DMS79 treated with DMSO at 0.1 percent for 48 hours (cell line): Measurements from ENCODE around the gene OTUD5.
"Not testable (repeated sequence)": the region's sequence is repeated elsewhere in the genome, so short reads cannot be mapped to it uniquely, and the experiment has no call there.

ENCODE experiments used
- DNase-seq: peaks from one replicate; lab custom pipeline; 2025; lab: John Stamatoyannopoulos, UW

Gene OTUD5, protein sequence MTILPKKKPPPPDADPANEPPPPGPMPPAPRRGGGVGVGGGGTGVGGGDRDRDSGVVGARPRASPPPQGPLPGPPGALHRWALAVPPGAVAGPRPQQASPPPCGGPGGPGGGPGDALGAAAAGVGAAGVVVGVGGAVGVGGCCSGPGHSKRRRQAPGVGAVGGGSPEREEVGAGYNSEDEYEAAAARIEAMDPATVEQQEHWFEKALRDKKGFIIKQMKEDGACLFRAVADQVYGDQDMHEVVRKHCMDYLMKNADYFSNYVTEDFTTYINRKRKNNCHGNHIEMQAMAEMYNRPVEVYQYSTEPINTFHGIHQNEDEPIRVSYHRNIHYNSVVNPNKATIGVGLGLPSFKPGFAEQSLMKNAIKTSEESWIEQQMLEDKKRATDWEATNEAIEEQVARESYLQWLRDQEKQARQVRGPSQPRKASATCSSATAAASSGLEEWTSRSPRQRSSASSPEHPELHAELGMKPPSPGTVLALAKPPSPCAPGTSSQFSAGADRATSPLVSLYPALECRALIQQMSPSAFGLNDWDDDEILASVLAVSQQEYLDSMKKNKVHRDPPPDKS

DNA sequence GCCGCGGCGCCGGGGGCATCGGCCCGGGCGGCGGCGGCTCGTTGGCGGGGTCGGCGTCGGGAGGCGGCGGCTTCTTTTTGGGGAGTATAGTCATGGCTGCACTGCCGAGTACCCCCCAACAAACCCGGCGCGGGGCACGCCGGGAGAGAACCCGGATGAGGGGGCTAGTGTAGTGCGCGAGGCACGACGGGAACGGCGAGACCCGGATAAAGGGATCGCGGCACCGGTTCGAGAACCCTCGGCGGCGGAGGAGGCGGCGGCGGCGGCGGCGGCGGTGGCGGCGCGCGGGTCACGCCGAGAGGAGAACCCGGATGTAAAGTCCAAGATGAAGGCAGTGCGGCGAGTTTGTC, at the start of gene OTUD5:
TSS of gene OTUD5 (minus strand) at position 131 of the 350 bp plus-strand sequence. CDS start at position 94, 37 bp downstream.
- peak; percentile 36 for DNase-seq

DNA sequence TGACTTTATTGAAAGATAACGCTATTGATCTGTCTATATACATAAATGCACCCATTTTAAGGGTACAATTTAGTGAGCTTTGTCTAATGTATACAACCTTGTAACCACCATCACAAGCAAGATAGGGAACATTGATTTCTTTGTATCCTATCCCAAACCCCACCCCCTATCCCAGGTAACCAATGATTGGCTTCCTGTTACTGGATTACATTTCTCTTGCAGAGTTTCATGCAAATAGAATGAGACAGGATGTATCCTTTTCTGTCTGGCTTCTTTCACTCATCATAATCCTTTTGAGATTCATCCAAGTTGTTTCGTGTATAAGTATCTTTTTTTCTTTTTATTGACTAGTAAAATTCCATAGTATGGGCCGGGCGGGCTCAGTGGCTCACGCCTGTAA, 46.3 kb upstream of the OTUD5 start:
- no peak for DNase-seq

DNA sequence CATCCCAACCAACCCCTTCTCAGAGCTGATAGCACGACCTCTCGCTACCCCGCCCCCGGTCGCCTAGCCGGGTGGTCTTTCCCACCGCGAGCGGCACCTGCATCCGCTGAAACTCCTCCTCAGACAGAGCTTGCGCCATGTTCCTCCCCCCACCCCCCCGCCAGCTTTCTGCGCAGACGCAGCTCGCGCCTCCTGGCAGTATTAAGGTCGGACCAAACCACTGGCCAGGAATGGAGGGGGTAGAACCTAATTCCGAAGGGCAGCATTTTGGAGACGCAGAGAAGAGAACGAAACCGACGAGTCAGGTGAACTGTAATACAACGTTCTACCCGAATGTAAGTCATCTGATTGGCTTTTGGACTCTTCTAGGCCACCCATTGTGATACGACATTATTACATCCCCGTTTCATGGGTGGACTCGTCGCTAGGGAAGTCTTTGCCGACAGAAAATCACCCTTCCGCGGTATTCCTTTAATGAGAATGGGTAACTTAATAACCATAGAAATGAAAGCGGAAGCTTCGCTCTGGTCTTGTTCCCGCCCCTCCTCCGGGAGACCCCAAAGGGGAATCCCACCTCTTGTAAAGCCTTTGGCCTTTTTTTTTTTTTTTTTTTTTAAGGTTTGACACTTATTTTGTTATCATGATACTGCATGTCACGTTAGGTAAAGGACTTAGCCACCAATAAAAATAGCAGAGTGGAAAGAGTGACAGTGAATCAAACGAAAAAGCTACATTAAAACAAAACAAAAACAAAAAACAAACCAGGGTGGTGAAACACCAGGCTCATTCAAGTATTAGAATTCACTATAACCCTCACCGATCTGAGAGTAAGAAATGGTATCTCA, 44.9 kb upstream of the OTUD5 start, which contains the start of gene GRIPAP1:
TSS of gene GRIPAP1 (minus strand) at position 174 of the 845 bp plus-strand sequence. CDS start at position 139, 35 bp downstream.
- peak; percentile 75 for DNase-seq

DNA sequence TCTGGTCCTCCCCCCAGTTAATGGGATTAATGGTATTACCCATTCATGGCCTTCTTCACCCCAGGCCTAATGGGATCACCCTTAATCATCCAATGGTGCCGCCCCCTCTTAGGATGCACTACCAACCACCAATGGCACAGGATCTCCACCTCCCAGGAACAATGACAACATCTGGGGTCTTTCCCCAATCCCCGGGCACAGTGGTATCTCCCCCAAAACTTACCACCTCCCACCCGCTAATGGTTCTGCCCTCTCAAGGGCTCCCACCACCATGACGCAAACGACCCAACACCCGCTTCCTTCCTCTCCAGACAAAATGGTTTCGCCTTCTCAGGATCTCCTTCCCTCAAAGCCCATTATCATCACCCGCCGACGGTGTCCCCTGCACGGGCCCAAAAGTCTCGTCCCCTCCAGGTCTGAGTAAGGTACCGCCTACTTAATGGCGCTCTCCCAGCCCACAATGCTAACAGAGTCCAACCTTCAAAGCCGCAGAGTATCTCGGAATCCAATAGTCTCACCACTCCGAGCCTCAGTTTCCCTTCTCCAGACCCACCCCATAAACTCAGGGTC, 44.2 kb upstream of the OTUD5 start:
- peak; percentile 33 for DNase-seq

DNA sequence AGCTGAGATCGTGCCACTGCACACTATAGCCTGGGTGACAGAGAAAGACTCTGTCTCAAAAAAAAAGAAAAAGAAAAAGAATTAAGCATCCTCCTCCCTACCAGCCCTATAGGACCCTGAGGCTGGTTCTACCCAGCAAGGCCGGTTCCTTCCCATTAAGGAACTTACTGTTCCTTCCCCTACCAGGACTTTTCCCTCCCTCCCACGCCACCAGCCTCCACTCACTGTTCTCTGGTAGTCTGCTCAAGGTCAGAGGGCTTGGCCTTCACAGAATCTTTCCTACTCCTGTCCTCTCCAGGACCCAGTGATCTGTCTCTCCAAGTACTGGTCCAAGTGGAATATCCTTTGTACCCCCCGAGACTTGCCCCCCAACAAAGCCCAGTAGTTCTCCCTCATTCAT, 43.2 kb upstream of the OTUD5 start:
- no peak for DNase-seq

DNA sequence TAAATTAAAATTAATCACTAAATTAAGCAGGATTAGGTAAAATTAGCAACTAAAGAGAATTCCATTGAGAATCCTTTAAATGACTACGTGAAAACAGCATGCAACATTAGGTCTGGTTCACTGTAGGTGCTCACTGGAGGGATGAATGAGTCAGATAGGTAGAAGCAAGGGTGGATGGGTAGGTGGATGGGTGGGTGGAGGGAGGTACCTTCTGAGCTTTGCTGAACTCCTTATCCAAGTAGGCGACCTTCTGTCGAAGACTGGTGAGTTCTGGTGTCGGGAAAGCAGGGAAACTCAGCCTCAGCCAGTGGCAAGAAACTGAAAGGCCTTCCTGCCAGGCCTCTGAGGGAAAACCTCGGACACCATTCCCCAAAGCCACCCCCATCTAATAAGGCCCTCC, 41.6 kb upstream of the OTUD5 start:
- DNase-seq: no peak

DNA sequence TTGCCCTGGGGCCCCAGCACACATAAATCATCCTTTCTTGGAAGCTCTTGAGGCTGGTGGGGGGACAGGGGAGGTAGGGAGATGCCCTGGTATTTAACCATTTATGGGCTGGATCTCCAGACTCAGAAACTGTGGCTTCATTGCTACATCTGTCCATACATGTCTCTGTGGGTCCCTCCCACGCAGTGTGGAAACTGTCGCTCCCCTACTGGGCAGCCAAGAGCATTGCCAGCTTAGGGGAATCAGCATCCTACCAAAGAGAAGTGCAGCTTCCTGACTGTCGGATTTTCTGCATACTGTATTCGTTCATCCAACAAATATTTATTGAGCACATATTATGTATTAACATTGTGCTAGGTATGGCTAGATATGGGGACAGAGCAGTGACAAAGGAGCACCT, 41.0 kb upstream of the OTUD5 start:
- DNase-seq: no peak

DNA sequence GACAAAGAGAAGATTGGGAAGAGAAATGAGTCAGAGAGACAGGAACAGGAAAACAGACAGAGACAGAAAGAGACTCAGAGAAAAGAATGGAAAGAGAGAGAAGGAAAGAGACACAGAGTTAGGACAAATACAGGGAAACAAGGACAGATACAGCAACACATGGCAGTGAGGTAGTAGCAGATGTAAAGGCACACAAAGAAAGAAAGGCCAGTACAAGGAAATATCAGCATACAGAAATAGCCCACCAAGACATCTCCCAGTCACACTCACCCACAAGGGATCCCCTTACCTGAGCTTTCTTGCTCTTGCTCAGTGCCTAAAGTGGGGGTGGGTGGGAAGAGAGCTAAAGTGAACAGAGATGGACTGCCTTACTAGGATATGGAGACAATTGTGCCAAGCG, 40.5 kb upstream of the OTUD5 start:
- DNase-seq: no peak

DNA sequence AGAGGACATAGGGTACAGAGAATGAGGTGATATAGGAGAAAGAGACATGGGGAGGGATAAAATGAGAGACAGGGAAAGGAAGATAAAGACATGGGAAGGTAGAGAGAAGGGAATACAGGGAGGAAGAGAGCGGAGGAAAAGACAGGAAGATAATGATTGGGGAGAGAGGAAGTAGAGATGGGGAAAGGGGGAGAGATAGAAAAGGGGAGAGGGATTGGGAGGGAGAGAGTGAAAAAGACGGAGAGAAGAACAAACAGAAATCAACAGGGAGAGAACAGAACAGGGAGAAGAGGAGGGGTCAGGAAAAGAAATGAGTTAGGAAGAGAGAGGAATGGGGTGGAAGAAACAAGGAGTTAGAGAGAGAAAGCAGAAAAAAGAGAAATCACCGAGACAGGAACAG, 40.0 kb upstream of the OTUD5 start:
- no peak for DNase-seq

DNA sequence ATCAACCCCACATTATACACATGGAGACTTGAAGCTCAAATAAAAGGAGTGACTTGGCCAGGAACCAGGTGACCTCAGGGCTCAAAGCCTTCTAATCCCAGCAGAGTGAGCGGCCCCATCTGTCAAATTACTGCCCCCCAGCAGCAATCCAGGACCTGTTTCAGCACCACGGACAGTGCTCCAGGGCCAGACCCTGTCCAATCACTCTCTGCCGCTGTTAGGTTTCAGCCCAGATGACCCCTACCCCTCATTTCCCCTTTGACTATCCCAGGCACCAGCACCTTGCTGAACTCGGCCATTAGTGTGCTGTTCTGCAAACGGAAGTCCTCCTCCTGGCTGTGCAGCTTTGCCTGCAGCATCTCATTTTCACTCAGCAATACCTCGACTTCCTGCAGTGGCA, 39.6 kb upstream of the OTUD5 start:
- no peak for DNase-seq

DNA sequence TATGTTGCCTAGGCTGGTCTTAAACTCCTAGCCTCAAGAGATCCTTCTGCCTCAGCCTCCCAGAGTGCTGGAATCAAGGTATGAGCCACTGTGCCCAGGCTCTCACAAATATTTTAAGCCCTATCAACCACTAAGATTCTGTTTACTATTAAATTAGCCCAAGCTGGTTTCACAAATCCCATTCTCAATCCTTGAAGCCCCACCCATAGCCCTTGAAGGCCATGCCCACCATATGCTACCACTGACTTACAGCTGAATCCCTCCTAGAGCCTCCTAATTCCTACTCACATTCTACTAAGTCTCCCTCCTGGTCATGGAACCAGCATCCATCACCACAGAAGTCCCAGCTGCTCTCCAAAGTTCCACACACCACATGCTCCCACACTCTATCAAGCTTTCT, 34.9 kb upstream of the OTUD5 start:
- DNase-seq: no peak

DNA sequence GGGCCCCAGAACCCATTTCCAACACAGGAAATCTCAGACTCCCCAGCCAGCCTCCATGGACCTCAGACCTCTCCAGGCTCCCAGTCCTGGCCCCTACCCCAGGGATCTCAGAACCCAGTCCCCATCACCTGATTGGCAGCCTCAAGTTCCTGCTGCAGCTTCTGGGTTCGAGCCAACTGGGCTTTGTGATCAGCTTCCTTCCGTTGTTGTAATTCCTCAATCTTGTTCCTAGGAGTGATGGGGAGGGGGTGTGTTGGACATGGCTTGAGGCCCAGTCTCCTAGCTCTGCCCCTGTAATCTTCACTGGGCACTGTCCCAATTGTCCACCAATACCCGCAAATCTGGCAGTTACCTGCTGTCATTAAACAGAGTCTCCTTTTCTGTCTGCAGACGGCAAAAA, 32.1 kb upstream of the OTUD5 start:
- no peak for DNase-seq

DNA sequence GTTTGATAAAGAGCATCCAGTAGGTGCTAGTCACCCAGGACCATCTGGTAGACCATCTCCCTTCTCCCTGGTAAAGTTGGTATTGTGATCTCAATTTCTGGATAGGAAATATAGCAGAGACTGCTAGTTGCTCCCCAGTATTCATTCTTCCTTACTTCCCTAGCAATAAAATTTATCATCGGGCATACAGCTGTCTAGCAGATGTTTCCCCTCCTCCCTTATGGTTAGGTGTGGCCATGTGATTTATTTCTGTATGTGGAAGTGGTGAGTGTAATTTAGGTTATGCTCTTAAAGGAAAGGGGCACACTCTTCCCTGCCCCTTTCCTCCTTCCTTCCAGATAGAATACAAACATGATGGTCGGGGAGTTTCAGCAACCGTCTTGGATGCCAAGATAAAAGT, 26.5 kb upstream of the OTUD5 start:
- DNase-seq: no peak

DNA sequence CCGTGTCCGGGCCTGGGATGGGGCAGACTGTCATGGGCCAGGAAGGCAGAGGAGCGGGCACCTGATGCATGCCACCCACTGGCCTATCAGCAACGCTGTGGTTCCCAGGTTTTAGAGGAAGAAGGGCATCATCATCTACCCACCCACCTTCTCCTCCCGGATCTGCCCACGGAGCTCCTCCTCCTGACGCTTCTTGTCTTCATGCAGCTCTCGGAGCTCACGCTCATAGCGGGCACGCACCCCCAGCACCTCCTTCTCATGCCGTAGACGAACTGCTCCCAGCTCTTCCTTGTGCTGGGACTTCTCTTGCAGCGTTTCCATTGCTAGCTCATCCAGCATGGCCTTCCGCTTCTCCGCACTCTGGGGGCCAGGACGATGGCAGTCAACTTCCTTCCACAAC, 25.7 kb upstream of the OTUD5 start:
- DNase-seq: no peak

DNA sequence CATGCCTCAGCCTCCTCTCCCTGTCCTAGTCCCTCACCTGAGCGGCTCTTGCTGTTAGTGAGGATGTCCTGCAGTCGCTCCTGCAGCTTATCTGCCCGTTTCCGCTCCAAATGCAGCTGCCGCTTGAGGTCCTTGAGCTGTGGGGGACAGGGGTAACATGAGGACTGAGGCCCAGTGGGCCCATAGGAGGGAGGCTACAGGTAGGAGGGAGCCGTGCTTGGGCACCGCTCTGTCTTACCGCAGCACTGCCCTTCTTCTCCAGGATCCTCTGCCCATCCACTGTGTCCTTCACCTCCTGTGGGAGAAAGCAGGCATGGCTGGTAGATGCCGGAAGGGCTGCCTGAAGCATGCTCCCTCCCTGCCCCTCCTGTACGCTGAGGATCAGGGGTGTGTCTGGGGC, 23.8 kb upstream of the OTUD5 start:
- no peak for DNase-seq

DNA sequence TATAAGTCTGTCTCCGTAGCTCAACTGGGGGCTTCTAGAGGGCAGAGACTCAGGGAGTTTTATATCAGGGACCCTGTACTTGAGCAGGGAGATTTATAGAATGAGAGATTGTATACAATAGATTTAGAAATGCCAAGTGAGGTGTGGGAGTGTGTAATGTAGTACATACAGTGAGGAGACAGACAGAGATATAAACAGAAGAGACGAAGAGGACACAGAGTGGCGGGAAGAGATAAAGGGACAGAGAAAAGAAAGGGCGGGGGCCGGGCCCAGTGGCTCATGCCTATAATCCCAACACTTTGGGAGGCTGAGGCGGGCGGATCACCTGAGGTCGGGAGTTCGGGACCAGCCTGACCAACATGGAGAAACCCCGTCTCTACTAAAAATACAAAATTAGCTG, 22.9 kb upstream of the OTUD5 start:
- DNase-seq: not testable (repeated sequence)

DNA sequence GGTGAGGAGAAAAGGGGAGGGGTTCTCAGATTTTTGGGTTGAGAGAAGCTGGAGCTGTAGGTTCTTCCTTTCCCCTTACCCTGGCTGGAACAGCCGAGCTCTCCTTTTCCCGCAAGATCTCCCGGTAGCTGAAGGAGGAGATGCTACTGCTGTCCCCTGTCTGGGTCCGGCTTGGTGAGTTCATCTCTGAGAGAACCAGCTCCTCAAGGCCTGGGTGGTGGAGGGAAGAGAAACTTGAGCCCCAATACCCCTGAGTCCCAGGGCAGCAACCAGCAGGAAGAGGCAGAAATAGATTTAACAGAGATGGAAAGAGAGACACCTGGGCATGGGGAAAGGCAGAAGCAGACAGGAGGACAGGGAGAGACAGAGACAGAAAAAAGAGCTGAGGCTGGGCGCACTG, 20.8 kb upstream of the OTUD5 start:
- no peak for DNase-seq

DNA sequence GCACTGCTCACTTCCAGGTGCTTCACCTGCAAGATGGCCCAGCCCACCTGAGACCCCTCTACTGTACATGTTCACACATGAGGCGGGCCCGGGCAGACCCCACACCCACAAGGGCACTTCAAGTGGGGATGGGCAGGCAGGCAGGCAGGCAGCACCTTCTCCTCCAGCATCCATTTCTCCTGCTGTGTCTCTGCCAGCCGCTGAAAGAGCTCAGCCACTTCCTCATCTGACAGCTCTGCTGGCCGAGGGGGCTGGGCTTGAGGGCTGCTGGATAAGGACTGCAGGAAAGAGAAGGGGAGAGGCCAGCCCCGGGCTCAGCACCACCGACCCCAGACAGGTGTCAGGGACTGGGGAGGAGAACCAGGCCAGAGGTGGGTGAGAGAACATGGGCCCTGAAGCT, 18.7 kb upstream of the OTUD5 start:
- no peak for DNase-seq

DNA sequence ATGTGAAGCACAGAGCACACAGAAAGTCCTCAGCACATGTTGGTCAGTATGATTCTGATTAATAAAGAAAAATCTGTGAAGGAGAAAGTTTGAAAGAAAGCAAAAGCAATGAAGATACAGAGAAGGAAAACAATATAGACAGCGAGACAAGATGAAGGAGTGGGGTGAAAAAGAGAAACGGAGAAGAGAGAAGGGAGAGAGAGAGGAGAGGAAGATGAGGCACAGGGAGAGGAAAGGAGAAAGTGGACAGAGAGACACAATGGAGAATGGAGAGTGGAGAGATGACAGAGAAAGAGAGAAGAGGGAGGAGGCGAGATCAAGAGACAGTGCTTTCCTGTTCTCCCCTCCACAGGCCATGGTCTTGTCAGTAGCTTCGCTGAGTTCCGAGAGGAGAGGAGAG, 18.1 kb upstream of the OTUD5 start:
- no peak for DNase-seq

DNA sequence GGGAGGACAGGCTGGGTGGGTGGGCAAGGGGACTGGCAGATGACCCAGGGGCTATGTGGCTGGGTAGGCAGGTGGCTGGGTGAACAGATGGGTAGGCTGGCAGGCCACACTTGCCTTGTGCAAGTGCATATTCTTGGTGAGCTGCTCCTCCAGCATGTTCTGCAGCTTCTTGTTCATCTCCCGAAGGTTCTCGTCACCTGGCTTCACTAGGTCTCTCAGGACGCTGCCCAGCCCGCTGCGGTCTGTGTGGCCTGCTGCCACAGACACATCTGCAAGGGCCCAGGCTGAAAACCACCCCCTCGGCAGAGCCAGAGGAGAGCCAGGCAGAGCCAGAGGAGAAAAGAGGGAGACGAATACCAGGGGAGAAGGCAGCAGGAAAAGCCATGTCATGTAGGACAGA, 17.6 kb upstream of the OTUD5 start:
- DNase-seq: no peak

DNA sequence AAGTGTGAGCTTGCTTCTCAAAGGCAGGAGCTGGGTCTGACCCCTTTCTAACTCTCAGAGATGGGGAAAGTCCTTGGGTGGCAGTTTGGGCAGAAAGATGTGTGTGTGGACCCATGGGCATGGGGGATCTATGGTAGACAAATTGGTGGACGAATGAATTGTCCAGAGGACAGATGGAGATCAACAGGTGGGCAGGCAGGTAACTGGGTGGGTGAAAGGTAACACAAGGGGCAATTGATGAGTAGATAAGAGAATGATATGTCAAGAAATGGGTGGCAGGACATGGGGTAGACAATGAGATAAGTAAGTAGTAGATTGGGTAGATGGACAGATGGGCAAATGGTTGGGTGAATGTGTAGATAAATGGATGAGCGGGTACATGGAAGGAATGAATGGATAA, 17.2 kb upstream of the OTUD5 start:
- DNase-seq: no peak

DNA sequence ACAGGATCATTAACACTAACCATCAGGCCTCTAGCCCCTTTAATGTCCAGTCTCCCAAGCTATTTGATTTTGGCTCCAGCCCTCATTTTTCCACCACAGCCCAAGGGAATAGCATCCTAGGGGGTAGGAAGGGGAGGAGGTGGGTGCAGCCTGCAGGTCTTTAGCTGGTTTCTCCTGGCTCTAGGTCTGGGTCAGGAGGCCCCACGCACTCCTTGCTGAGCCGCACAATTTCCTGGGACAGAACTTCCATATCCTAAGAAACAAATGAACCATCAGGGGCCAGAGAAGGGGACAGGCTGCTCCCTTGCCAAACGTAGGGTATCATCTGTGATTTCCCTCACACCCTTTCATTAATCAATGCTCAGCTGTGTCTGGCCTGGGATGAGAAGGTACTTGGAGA, 16.6 kb upstream of the OTUD5 start:
- DNase-seq: no peak
